NCI-H2196 (cell line): Measurements from ENCODE around the gene LUM.

Experiments used
- DNase-seq: peaks from one replicate; lab custom pipeline; 2025; ENCODE audit not compliant: unreplicated experiment; lab: John Stamatoyannopoulos, UW

LUM gene

GRCh38 chr12:91111366-91112325 lies at the start of gene LUM:
Gene LUM, minus strand, starts transcription at chr12:91111494. Its CDS starts 2,515 bp downstream, at chr12:91108979.
- no peak for DNase-seq

- DNase-seq = no peak
Measured at GRCh38 chr12:91161009-91161408, 49.7 kb upstream of the LUM start.

GRCh38 chr12:91155990-91156389 lies 44.7 kb upstream of the LUM start:
- no peak for DNase-seq

GRCh38 chr12:91154131-91154530 lies 42.8 kb upstream of the LUM start:
- no peak for DNase-seq

- no peak for DNase-seq
Measured at GRCh38 chr12:91144053-91144452, 32.8 kb upstream of the LUM start.

- DNase-seq = no peak
Measured at GRCh38 chr12:91143206-91143605, 31.9 kb upstream of the LUM start.

- DNase-seq = no peak
Measured at GRCh38 chr12:91142221-91142631, 30.9 kb upstream of the LUM start.

- DNase-seq = no peak
Measured at GRCh38 chr12:91140026-91140931, 29.0 kb upstream of the LUM start.

GRCh38 chr12:91139286-91139685 lies 28.0 kb upstream of the LUM start:
- DNase-seq = no peak

- DNase-seq = no peak
Measured at GRCh38 chr12:91138337-91138920, 27.1 kb upstream of the LUM start.

- no peak for DNase-seq
Measured at GRCh38 chr12:91133871-91134270, 22.6 kb upstream of the LUM start.

GRCh38 chr12:91129662-91130362 lies 18.5 kb upstream of the LUM start:
- no peak for DNase-seq

- DNase-seq = no peak
Measured at GRCh38 chr12:91127751-91128150, 16.5 kb upstream of the LUM start.

GRCh38 chr12:91127306-91127705 lies 16.0 kb upstream of the LUM start:
- no peak for DNase-seq

- DNase-seq = no peak
Measured at GRCh38 chr12:91126516-91126915, 15.2 kb upstream of the LUM start.

- DNase-seq = no peak
Measured at GRCh38 chr12:91123236-91123916, 12.1 kb upstream of the LUM start.

- DNase-seq = no peak
Measured at GRCh38 chr12:91120781-91121180, 9.5 kb upstream of the LUM start.

- no peak for DNase-seq
Measured at GRCh38 chr12:91119089-91119488, 7.8 kb upstream of the LUM start.

GRCh38 chr12:91113621-91114020 lies 2.3 kb upstream of the LUM start:
- DNase-seq = no peak

GRCh38 chr12:91110311-91110924 lies 876 bp downstream of the LUM start:
- no peak for DNase-seq
